ENCODE measurements around the gene UMPS. TPM values are rescaled to one million over a fixed set of nuclear protein-coding genes. Genes with fewer than 3 reads are reported as not detected.
A peak's percentile ranks its signal among the peaks of the same experiment; 100 is the strongest.

Gene UMPS
- total and polyA plus RNA-seq, 12 donors: 3.1 to 14.4 (median 7.2) TPM

DNA sequence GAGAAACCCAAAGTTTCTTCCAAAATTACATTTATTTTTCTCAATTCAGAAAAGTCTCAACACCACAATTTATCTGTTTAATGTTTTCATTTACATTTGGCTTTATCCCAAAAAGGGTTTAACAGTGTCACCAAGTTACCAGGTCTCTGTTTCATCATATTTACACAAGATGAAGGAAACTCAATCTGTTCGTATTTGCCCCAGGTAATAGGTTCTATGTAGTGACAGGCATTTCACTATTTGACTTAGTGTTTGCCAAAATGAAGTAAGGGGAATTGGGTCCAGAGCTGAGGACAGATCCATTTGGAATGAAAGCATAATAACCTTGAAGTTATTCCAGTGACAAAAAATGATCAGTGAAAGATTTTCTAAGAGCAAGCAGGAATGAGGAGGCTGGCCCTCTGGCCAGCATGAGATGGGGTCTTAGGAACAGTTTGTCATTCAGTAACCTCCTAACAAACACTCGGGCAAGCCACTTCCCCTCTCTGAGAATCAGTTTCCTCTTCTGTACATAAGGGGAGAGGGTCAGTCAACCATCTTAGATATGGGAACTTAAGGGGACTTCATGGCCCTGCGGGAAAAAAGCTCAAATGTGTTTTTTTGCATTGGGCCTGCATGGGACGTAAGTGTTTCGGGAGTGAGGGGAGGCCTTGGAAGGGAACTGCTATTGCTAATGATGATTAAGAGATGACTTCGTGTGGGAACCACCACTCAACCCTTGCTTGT, 31.8 kb downstream of the UMPS start:
- DNase-seq: no peak
- peak overlapping the region in 7 of 10 donors; percentile 4 to 64 (median 48) for H3K27ac ChIP-seq
- 79 to 80% methylated on average over 6 of the region's 6 CpGs for WGBS, 2 donors

DNA sequence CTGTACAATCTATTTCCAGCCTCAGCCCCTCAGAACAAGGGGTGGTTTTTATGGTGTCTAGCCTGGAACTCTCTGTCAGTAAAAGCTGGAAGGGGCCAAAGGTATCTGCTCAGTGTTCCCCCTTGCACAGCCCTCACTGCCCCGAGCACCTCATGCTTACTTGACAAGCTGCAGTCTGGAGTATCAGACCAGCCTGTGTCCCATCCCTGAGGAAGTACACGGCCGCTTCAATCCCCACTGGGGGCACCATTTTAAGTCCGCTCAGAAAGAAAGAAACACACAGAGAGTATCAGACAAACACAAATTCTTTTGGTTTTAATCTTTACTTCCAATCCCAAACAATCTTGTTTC, 32.4 kb downstream of the UMPS start:
- no peak for DNase-seq
- peak overlapping the region in 2 of 10 donors; percentile 12 to 55 for H3K27ac ChIP-seq
- WGBS, 2 donors: 84 to 91% methylated on average over 4 of the region's 4 CpGs

More for the DNA sequence above, 31.8 kb downstream of the UMPS start:
- Histone ChIP-seq H3K36me3 (peaks cover 0 to 51% (median 34%) of the 10 kb centered on the region in 9 donors), H3K4me3 (no peak overlapping the region), H3K4me1 (peaks cover 0 to 22% (median 13%) of the 10 kb centered on the region in 9 donors), H3K27me3 (no peaks in the 10 kb centered on the region), H3K9me3 (no peaks in the 10 kb centered on the region)
- TF ChIP-seq, protein P1, sequence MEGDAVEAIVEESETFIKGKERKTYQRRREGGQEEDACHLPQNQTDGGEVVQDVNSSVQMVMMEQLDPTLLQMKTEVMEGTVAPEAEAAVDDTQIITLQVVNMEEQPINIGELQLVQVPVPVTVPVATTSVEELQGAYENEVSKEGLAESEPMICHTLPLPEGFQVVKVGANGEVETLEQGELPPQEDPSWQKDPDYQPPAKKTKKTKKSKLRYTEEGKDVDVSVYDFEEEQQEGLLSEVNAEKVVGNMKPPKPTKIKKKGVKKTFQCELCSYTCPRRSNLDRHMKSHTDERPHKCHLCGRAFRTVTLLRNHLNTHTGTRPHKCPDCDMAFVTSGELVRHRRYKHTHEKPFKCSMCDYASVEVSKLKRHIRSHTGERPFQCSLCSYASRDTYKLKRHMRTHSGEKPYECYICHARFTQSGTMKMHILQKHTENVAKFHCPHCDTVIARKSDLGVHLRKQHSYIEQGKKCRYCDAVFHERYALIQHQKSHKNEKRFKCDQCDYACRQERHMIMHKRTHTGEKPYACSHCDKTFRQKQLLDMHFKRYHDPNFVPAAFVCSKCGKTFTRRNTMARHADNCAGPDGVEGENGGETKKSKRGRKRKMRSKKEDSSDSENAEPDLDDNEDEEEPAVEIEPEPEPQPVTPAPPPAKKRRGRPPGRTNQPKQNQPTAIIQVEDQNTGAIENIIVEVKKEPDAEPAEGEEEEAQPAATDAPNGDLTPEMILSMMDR (IDR thresholded peaks at IDR 0.05): no peak
- intact Hi-C loops (cut with DNase I): loop anchor here (1.0 to 10.0 kb wide), 5 partner anchors 139 to 403 kb away; no protein-coding TSS in a partner anchor
- ATAC-seq: no peak

DNA sequence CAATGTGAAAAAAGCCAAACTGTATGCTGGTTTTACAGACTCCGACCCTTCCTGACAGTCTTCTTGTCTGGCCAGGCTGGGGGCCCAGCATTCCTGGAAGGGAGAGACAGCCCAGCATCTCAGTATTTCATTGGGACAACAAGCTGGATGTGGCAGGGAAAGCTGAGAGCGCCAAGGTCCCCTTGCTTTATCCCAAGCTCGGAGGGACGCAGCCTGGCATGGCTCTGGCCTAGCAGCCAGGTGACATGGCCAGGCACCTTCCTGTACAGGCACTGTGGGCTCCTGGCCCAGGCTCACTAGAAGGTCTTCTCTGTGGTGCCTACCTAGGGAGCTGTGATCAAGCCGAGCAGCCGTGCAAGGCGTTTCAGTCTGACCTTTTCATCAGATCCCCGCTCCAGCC, 33.0 kb downstream of the UMPS start:
- H3K4me1 ChIP-seq: peaks cover 0 to 22% (median 13%) of the 10 kb centered on the region in 9 donors
- no peaks in the 10 kb centered on the region for H3K27me3 ChIP-seq
- 91 to 93% methylated on average over 8 of the region's 8 CpGs for WGBS, 2 donors
- H3K36me3 ChIP-seq: peaks cover 0 to 63% (median 45%) of the 10 kb centered on the region in 9 donors
- H3K4me3 ChIP-seq: no peak overlapping the region
- DNase-seq (no peak), ATAC-seq (no peak)
- H3K27ac ChIP-seq: no peak overlapping the region
- no peaks in the 10 kb centered on the region for H3K9me3 ChIP-seq
- TF ChIP-seq, protein P1 (IDR thresholded peaks at IDR 0.05): no peak
- intact Hi-C loops (cut with DNase I): loop anchor here in 4 of 10 donors (5.0 to 10.0 kb wide), 3 partner anchors 224 to 402 kb away; no protein-coding TSS in a partner anchor

More for the DNA sequence above, 32.4 kb downstream of the UMPS start:
- ATAC-seq: no peak
- no peaks in the 10 kb centered on the region for H3K9me3 ChIP-seq
- no peak overlapping the region for H3K4me3 ChIP-seq
- intact Hi-C loops (cut with DNase I): loop anchor here in 4 of 10 donors (5.0 to 10.0 kb wide), 3 partner anchors 225 to 402 kb away; no protein-coding TSS in a partner anchor
- H3K27me3 ChIP-seq: no peaks in the 10 kb centered on the region
- peaks cover 0 to 22% (median 13%) of the 10 kb centered on the region in 9 donors for H3K4me1 ChIP-seq
- TF ChIP-seq, protein P1 (IDR thresholded peaks at IDR 0.05): no peak
- H3K36me3 ChIP-seq: peaks cover 0 to 57% (median 39%) of the 10 kb centered on the region in 9 donors

DNA sequence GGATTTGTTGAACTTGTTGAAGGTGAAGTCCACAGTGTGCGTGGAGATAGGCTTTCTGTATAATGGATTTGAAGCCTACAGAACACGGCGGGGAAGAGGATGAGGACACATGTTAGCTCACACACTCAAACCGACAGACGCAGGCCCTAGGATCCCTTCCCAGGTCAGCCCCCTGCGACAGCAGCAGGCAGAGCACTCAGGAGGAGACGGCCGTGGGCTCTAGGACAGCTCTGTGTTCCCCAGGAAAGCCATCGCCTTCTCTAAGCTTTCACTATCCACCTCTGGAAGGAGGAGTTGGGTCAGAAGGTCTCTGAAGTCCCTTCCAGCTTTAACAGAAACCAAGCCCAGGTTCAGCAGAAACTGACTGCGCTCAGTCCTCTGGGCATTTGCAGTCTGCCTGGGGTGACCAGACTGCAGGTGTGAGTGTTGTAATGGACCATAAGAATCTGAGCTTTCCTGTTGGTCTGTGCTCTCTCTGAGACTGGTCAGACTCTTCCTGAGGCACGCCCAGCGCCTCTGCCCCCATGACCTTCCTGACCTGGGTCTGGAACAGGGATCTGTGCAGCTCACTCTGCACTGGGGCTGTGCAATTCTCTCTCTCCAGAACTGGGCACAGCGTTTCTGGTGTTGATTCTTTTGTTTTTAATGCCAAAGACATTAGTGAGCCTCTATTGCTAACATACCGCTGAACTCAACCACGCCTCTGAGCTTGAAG, 33.5 kb downstream of the UMPS start:
- H3K27ac ChIP-seq: no peak overlapping the region
- intact Hi-C loops (cut with DNase I): loop anchor here in 4 of 10 donors (5.0 to 10.0 kb wide), 3 partner anchors 224 to 401 kb away; no protein-coding TSS in a partner anchor
- whole genome bisulfite sequencing, 2 donors: 94 to 95% methylated on average over 15 of the region's 15 CpGs

More for the DNA sequence above, 33.5 kb downstream of the UMPS start:
- peaks cover 0 to 22% (median 13%) of the 10 kb centered on the region in 9 donors for H3K4me1 ChIP-seq
- H3K9me3 ChIP-seq: no peaks in the 10 kb centered on the region
- no peak overlapping the region for H3K4me3 ChIP-seq
- no peaks in the 10 kb centered on the region for H3K27me3 ChIP-seq
- peaks cover 0 to 68% (median 48%) of the 10 kb centered on the region in 9 donors for H3K36me3 ChIP-seq
- TF ChIP-seq, protein P1 (IDR thresholded peaks at IDR 0.05): no peak
- DNase-seq: no peak
- no peak for ATAC-seq

All from heart right ventricle (tissue), 16 donors.